Astrocyte of the spinal cord (primary cell): ENCODE results near the gene LACC1.

Experiments used
- DNase-seq: peaks from one replicate; pipeline ENCODE4 v3.0.0; 2011; ENCODE audit warnings: low read depth, low spot score
- H3K4me3 ChIP-seq: 2 replicates; pipeline ENCODE4 v1.5.1; 2011; ENCODE audit warnings: low read depth, mild to moderate bottlenecking, low read length, moderate library complexity
- CTCF ChIP-seq: IDR thresholded peaks from 2 replicates; pipeline ENCODE4 v1.5.1; 2012; ENCODE audit warnings: low read depth, mild to moderate bottlenecking, low read length, inconsistent platforms
- in situ Hi-C: cut with HindIII; loops from 2 replicates; pipeline ENCODE4 v1.10.0; 2017; ENCODE audit warnings: low sequenced_read_pairs

Gene LACC1

GRCh38 chr13:43933378-43933777 lies 53.7 kb downstream of the LACC1 start:
- no peak for DNase-seq

GRCh38 chr13:43934273-43934672 lies 54.6 kb downstream of the LACC1 start:
- H3K4me3 ChIP-seq, result no peak overlapping the region
- no peak for DNase-seq
- in situ Hi-C loops, result no loop called here
- no peak for TF ChIP-seq CTCF

More at GRCh38 chr13:43933378-43933777, 53.7 kb downstream of the LACC1 start:
- no peak for TF ChIP-seq CTCF
- no peak overlapping the region for H3K4me3 ChIP-seq
- in situ Hi-C loops, result no loop called here

GRCh38 chr13:43935878-43936277 lies 56.2 kb downstream of the LACC1 start:
- in situ Hi-C loops, result no loop called here
- TF ChIP-seq CTCF, result no peak
- no peak overlapping the region for H3K4me3 ChIP-seq
- DNase-seq, result no peak

- DNase-seq, result no peak
- no peak overlapping the region for H3K4me3 ChIP-seq
- TF ChIP-seq CTCF, result no peak
- in situ Hi-C loops, result no loop called here
Observed at GRCh38 chr13:43936647-43937046, 56.9 kb downstream of the LACC1 start.

- DNase-seq, result no peak
- TF ChIP-seq CTCF, result no peak
- H3K4me3 ChIP-seq, result no peak overlapping the region
- in situ Hi-C loops, result no loop called here
Observed at GRCh38 chr13:43937839-43938238, 58.1 kb downstream of the LACC1 start.

- DNase-seq, result no peak
- TF ChIP-seq CTCF, result no peak
- in situ Hi-C loops, result no loop called here
- no peak overlapping the region for H3K4me3 ChIP-seq
Observed at GRCh38 chr13:43938449-43938848, 58.7 kb downstream of the LACC1 start.

- no peak for TF ChIP-seq CTCF
- in situ Hi-C loops, result no loop called here
- DNase-seq, result no peak
- H3K4me3 ChIP-seq, result no peak overlapping the region
Observed at GRCh38 chr13:43939086-43939485, 59.4 kb downstream of the LACC1 start.
